GM12872 (cell line): Measurements from ENCODE around the gene ACER2.
A peak's percentile ranks its signal among the peaks of the same experiment; 100 is the strongest.

Experiments used
- TF ChIP-seq, protein P1 (sequence below): IDR thresholded peaks from 3 replicates; pipeline ENCODE4 v1.5.1; 2011; ENCODE audit warnings: low read depth, mild to moderate bottlenecking, low read length, moderate library complexity; ENCODE audit not compliant: insufficient read depth

ACER2 gene

DNA sequence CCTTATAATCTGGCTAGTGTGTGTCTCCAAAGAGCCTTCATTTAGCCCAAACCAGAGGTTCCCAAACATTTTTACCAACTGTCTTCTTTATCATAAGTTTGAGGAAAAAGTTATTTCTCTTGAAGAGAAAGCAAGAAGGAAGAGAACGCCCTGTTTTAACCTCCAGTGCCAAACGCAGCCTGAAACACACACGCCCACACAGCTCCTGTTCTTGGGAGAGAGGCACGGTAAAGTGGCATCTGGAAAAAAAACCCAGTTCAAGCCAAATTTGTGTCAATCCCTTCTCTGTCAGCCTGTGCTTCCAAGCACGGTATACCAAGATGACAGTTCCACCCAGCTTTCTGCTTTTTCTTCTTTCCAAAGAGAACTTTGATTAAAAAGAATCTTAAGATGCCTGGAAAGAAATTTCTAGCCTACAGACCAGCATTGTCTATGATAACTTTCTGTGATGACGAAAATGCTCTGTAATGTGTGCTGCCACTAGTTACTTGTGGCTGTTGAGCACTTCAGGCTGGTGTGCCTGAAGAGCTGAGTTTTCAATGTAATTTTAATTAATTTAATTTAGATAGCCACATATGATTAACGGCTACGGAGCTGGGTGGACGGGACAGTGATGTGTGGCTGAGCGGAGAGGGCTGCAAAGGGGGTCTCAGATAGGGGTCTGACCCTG is 62.3 kb downstream of the ACER2 start:
- TF ChIP-seq, protein P1, sequence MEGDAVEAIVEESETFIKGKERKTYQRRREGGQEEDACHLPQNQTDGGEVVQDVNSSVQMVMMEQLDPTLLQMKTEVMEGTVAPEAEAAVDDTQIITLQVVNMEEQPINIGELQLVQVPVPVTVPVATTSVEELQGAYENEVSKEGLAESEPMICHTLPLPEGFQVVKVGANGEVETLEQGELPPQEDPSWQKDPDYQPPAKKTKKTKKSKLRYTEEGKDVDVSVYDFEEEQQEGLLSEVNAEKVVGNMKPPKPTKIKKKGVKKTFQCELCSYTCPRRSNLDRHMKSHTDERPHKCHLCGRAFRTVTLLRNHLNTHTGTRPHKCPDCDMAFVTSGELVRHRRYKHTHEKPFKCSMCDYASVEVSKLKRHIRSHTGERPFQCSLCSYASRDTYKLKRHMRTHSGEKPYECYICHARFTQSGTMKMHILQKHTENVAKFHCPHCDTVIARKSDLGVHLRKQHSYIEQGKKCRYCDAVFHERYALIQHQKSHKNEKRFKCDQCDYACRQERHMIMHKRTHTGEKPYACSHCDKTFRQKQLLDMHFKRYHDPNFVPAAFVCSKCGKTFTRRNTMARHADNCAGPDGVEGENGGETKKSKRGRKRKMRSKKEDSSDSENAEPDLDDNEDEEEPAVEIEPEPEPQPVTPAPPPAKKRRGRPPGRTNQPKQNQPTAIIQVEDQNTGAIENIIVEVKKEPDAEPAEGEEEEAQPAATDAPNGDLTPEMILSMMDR: no peak

DNA sequence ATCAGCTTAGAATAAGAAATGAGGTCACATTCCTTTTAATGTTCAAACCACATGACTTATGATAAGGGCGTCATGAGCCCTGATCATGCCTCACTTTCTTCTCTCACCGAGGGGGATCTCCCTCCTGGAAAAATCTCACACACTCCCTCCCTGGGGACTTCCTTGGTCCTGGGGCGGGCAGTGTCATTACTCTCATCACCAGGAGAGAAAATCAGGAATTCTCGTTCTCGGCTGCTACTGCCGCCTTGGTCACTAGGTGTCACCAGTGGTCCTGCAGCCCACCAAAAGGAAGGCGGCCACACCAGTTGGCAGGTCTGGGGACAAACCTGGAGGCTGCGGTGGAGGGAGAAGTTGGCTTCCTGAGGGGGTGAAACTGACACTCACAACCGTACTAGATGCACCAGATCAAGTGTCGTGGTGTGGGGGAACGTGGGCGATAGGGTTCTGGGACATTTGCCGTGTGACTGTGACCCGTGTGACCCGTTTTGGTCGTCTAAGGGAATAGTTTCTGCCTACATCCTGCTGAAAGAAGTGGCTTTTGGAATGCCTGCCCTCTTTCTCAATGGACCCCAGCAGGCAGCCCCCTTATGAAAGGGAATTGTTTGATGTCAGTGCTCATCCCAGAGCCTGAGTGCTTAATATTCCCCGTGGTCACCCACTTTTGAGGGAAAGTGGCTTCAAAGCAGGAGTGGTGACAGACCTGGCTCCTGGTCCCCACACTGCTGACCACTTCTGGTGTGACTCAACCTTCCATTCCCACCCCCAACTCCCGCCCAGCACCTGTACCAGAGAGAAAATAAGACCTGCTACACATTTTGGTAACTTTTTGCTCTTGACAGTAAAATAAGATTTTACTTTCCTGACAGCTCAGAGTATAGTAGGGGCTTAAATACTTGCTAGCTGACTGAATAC is 63.2 kb downstream of the ACER2 start:
- TF ChIP-seq, protein P1: peak; percentile 81

DNA sequence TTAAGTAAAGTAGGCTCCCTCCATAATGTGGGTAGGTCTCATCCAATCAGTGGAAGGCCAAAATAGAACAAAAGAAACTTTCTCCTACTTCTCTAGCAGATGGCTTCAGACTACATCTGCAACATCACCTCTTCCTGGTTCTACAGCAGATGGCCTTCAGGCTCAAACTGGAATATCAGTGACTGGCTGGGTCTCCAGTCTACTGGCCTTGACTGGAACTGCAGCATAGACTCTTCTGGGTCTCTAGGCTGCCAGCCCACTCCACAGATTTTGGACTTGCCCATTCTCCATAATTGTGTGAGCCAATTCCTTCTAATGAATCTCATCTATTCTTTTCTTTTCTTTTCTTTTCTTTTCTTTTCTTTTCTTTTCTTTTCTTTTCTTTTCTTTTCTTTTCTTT is 64.8 kb downstream of the ACER2 start:
- TF ChIP-seq, protein P1: peak; percentile 30; the same call in 1 of the 3 replicates

DNA sequence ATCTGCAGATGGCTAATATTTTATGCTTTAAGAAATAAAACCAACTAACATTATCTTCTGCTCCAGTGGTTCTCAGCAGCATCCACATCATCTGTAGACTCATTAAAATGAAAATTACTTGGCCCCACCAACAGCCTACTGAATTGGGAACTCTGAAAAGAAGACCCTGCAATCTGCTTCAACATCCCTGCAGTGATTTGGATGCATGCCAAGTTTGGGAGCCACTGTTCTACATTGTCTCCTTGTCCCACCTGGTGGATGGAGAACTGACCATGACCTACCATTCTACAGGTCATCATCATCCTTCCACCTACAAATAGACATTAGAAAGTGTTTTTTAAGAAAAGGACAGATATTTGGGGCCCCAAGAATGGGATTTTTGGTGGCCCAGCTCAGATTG is 71.1 kb downstream of the ACER2 start:
- TF ChIP-seq, protein P1: no peak

DNA sequence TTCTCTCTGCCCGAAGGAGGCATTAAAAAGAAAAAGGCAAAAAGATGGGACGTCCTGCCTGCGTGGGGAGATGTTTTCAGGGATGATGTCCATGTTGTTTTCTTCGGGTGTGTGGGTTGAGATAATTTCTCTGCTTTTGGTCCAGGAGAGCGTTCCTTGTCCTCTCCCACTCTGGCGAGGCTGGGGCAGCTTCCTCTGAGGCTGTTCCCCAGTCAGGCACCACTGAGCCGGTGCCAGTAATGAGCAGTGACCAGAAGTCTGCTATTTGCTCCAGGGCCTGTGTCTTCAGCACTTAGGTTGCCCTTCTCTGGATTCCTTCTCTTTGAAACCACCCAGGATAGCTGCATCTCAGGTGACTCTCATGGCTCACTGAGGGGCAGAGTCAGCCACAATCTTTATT is 71.5 kb downstream of the ACER2 start:
- TF ChIP-seq, protein P1: no peak

DNA sequence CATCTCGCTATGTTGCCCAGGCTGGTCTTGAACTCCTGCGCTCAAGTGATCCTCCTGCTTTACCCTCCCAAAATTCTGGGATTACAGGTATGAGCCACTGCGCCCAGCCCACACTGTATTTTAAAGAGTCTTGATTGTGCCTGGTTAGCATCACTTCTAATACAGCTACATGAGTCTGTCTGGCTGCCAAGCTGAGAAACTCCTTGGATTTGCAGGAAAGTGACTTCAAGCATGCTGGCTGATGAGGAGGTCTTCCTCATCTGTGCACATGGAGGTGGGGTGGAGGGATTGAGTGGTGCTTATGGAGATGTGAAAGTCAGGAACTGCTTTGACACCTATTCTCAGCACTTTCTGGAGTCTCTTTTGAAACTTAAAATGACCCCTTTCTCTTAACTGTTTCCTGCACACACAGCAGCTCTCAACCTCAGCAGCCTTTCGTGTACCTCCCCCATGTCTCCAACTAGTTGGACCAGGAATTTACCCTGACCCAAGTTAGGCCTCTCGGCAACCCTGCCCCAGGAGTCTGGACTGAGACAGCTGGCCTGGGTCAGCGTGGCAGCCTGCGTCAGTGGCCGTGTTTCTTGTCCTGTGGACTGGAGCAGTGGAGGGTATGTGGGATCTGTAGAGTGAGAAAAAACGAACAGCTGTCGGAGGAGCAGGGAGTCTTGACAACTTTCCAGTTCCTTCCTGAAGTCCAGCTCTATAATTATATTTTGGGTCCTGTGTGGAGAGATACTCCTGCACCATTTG is 72.5 kb downstream of the ACER2 start:
- TF ChIP-seq, protein P1: no peak

DNA sequence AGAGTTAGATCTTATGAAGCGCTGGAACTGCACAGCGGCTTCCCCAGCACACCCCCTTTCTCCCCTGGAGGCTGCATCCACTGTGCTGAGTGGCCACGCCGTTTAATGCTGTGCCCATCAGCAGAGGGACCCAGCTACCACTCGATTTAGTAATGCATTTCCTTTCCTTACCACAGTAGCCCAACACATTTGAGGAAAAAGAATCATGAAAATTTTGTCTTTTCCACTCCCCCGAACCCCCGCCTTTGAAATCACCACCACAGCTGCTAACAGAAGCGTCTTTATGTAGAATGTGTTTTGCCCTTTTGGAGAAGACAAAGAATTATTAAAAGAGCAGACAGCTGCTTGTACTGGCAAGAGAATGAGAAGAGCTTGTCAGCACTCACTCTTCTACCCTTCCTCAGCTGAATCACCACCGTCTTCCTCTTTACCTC is 73.2 kb downstream of the ACER2 start:
- TF ChIP-seq, protein P1: no peak
